GM18873 (cell line): ENCODE results near the gene SNAI1.
"Not testable (repeated sequence)": the region's sequence is repeated elsewhere in the genome, so short reads cannot be mapped to it uniquely, and the experiment has no call there.

Experiments used
- ATAC-seq: cut with Tn5 transposase; IDR thresholded peaks from one replicate; pipeline ENCODE4 v1.9.1; 2021; ENCODE audit warnings: mild to moderate bottlenecking, moderate library complexity, moderate number of reproducible peaks; ENCODE audit not compliant: unreplicated experiment, low FRiP score

SNAI1 gene

GRCh38 chr20:49982346-49983122 is at the start of gene SNAI1:
SNAI1 (plus strand) TSS chr20:49982980; CDS start chr20:49983060, 80 bp downstream.
- ATAC-seq: peak; percentile 51

- no peak for ATAC-seq
Observed at GRCh38 chr20:49935746-49936152, 47.0 kb upstream of the SNAI1 start.

GRCh38 chr20:49936153-49937026 is 46.4 kb upstream of the SNAI1 start, which contains the start of gene RNF114:
RNF114 (plus strand) TSS chr20:49936397; CDS start chr20:49936413, 16 bp downstream.
- ATAC-seq: peak; percentile 39

- ATAC-seq: no peak
Observed at GRCh38 chr20:49937027-49937929, 45.5 kb upstream of the SNAI1 start.

- ATAC-seq: no peak
Observed at GRCh38 chr20:49938173-49939163, 44.3 kb upstream of the SNAI1 start.

- ATAC-seq: no peak
Observed at GRCh38 chr20:49941456-49941855, 41.3 kb upstream of the SNAI1 start.

GRCh38 chr20:49942303-49942702 is 40.5 kb upstream of the SNAI1 start:
- ATAC-seq: no peak

GRCh38 chr20:49942942-49943341 is 39.8 kb upstream of the SNAI1 start:
- no peak for ATAC-seq

- ATAC-seq: no peak
Observed at GRCh38 chr20:49945306-49945700, 37.5 kb upstream of the SNAI1 start.

- ATAC-seq: no peak
Observed at GRCh38 chr20:49945701-49946477, 36.9 kb upstream of the SNAI1 start.

GRCh38 chr20:49948178-49948577 is 34.6 kb upstream of the SNAI1 start:
- no peak for ATAC-seq

GRCh38 chr20:49948809-49949507 is 33.8 kb upstream of the SNAI1 start:
- ATAC-seq: no peak

GRCh38 chr20:49951151-49951550 is 31.6 kb upstream of the SNAI1 start:
- ATAC-seq: no peak

GRCh38 chr20:49955167-49955566 is 27.6 kb upstream of the SNAI1 start:
- ATAC-seq: no peak

- not testable (repeated sequence) for ATAC-seq
Observed at GRCh38 chr20:49955830-49956396, 26.9 kb upstream of the SNAI1 start.

GRCh38 chr20:49956689-49957088 is 26.1 kb upstream of the SNAI1 start:
- ATAC-seq: no peak
